DMS53 treated with DMSO at 0.1 percent for 48 hours (cell line): ENCODE results near the gene NOL6.
"Not testable (repeated sequence)": the region's sequence is repeated elsewhere in the genome, so short reads cannot be mapped to it uniquely, and the experiment has no call there.

Experiments used
- DNase-seq: peaks from one replicate; lab custom pipeline; 2025; ENCODE audit not compliant: unreplicated experiment; lab: John Stamatoyannopoulos, UW

The NOL6 gene

DNA sequence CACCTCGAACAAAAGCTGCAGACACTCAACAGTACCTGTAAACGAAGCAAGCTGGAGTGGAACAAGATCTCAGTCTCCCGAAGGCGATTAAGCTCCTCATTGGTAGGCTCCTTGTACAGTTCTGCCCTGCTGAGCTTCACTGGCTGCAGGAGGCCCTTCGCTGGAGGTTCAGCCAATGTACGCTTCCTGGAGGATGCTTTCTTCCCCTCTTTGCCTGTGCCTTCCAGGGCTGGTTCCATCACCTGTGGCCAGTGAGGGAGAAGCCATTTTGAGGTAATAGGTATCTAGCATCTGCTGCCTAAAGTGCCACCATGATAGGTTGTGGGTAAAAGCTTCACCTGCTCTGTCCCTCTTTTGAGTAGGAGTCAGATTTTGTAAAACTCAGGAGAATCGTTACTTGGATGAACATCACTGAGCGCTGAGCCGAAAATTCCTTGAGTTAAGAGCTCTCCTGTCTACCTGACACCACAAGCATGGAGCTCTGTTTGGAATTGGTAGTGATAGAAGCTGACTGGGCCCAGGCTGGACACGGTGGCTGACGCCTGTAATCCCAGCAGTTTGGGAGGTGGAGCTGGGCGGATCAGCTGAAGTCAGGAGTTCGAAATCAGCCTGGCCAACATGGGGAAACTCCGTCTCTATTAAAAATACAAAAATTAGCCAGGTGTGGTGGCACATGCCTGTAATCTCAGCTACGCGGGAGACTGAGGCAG, 1.4 kb downstream of the NOL6 start:
- DNase-seq = no peak

DNA sequence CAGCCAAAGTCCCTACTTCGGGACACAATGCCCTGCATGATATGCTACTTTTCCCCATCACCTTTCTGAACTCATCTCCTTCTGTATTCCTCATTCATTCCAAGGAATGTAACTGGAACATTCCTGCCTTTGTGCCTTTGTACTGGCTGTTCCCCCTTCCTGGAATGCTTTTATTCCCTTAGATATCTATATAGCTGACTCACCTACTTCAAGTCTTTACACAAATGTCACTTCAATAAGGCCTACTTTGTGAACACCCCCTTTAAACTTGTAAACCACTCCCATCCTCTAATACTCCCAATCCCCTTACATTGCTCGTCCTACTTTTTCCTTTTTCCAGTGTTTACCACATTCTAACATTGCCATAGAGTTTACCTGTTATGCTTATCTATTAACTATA, 2.4 kb downstream of the NOL6 start:
- no peak for DNase-seq

GRCh38 chr9:33469891-33470290, 3.8 kb downstream of the NOL6 start:
- no peak for DNase-seq

DNA sequence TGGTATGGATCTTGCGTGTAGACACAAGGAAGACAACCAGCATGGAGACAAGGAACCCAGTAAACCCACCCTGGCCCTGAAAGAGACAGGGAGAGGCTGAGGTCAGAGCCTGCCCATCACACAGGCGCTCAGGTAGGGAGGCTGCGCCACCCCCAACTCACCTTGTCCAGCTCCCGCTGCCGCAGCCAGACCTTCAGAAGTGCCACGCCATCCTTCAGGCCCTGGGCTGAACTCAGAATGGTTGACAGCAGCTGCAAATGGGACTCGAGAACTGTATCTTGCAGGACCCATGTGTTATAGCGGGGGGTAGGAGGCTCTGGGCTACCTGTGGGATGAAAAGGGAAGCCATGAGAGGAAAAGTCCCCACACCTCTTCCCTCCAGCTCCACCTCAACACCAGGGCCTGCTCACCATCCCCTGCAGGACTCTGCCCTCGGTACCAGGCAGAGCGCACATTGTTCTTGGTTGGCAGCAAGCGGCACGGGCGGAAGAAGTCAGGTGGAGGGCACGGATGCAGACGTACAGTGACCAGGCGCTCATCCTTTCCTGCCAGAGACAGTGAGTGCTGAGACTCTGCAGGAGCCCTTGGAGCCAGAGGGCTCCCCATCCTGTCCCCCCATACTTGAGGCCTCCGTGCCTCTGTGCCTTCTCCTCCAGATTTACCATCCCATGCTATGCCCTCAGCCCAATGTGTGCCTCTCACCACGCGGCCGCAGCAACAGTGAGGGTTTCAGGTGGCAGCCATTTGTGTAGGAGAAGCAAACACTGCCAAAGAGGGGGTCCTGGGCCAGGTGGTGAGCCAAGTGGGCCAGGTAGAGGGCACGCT, 4.7 kb downstream of the NOL6 start:
- no peak for DNase-seq

DNA sequence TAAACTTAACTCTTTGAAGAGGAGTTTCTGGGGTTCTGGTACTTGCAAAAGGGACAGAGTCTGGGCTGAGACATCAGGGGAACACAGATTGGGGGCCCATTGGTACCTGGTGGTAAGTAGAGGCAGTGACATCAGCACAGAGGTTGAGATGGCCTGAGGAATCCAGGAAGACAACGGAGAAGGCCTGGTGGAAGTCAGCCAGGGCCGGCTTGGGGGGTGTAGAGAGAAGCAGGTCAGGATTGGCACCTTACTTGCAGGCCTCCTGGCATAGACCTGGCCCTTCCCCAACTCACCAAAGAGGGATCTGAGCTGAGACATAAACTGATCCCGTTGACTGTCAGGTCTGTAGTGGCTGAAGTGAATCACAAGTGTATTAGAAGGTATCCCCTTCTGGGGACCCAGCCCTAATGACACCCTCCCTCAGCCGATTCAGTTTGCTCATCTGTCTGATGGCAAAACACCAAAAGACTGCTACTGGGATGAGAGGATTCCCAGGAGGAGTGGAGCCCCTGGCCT, 5.5 kb downstream of the NOL6 start:
- no peak for DNase-seq

DNA sequence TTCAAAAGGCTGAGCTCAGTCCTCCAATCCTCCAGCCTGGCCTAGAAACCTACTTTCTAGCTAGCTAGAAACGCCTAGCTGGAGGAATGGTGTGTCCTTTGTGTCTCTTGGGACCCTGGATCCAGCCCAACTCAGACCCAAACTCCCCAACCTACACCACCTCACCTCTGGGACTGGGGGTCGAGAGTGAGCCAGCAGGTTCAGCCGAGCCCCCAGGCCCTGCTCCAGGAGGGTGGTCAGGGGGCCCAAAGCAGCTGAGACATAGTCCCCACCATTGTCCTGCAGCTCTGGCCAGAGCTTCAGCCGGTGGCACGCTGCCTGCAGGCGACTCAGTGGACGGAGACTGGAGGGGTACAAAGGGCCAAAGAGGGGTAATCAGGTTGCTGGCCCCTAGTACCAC, 6.2 kb downstream of the NOL6 start:
- no peak for DNase-seq

GRCh38 chr9:33466565-33467495, 6.9 kb downstream of the NOL6 start:
- peak; percentile 44 for DNase-seq

DNA sequence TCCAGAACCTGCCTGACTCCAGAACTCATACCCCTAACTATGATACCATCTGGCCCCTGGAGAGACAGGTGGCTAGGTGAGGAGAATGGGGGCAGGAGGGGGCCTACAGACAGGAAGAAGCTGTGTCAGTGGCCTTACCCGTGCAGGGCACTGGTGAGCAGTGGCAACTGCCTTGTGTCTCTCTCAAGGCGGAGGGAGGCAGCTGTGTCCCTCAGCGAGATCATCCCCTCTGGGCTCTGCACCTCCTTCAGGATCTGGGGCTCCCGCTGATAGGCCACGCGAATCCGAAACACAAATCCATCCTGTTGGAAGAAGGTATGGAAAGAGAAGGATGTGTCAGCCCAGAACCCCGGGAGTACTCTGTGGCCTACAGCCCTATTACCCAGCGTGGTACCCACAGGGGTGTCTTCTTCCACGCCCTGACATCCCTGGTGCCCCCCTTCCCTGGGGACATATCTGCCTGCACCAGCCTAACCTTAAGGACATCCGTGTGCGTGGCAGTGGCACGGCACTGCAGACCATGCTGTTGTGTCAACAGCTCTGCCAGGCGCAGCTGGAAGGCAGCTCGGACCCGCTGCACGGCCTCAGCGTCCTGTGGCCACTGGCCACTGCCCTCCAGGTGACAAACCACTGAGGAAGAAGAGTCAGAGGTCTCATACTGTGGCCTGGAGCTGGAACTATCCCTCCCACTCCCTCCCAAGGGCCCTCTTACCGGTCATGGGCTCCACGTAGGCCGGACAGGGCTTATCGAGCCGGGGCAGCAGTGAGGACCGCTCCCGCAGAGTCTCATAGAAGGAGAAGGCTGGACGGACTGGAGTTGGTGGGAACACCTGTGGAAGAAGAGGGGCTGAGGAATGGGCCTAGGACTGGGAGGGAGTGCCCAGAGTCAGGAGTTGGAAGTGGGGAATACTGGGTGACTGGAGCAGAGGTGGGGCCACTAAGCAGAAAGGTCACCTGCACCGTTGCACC, 7.8 kb downstream of the NOL6 start:
- no peak for DNase-seq

DNA sequence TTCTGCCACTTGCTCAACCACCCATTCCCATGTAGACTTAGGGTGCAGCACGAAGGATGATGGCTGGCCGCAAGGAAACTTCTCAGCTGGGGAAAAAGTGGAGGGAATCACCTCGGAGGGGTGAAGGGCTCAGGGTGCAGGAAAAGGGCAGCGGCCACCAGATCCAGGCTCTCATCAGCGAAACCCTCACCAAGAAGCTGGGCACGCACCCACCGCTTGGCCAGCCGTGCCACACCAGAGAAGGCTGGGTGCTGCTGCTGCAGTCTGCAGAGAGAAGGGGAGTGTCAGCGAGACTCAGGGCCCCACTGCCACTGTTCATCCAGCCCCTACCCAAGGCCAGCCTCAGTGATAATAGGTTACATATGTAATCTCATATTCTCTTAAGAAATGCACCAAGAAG, 8.6 kb downstream of the NOL6 start:
- DNase-seq = no peak

- no peak for DNase-seq
Observed at GRCh38 chr9:33464045-33464636, 9.6 kb downstream of the NOL6 start.

GRCh38 chr9:33463151-33463550, 10.6 kb downstream of the NOL6 start:
- no peak for DNase-seq

- no peak for DNase-seq
Observed at GRCh38 chr9:33461492-33461891, 12.2 kb downstream of the NOL6 start.

DNA sequence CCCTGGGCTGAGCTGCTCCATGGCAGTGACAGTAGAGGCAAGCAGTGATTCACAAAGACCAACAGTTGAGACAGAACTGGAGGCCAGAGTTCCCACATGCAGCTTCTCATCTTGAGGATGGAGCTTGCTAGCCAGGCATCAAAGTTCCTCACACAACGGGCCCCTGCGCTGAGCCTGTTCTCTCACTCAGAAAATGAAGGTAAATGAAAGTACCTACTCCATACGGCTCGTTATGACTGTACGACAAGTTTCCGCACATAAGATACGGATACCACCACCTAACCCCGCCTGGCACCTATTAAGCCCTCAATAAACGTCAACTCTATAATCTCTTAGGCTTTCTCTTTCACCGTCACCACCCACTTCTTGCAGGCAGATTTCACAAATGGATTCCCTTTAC, 12.9 kb downstream of the NOL6 start:
- DNase-seq = no peak

DNA sequence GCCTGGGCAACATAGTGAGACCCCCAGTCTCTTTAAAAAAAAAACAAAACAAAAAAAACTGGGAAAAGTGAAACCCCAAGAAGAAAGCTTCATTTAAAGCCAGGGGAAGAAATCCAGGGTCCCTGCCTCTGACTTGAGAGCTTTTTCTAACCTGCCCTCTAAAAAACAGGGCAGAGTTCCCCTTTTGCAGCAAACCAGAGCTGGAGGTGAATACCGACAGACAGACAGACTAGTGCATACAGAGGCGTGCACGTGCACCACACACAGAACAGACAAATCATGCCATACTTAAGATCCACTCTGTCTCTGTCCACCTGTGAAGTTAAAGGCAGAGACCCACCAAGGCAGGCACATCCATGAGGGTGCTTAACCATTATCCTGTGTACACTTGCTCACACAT, 14.6 kb downstream of the NOL6 start:
- DNase-seq = peak; percentile 19

DNA sequence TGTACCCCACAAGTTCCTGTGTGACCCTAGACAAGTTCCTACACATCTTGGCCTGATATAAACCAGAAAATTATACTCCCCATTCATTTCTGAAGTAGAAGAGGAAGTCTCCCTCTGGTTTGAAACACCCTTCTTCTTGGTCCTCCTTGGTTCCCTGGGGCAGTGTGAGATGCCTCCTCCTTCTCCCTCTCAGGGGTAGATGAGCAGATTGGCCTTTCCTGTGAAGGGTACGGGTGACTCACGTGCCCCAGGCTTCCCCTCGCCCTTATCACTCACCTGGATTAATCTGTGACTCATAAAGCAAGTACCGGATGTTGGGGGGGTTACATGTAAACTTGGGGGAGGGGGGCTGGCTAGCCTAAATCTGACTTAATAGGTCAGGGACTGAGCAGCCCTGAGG, 15.3 kb downstream of the NOL6 start:
- peak; percentile 88 for DNase-seq

- DNase-seq = no peak
Observed at GRCh38 chr9:33455945-33456344, 17.8 kb downstream of the NOL6 start.

DNA sequence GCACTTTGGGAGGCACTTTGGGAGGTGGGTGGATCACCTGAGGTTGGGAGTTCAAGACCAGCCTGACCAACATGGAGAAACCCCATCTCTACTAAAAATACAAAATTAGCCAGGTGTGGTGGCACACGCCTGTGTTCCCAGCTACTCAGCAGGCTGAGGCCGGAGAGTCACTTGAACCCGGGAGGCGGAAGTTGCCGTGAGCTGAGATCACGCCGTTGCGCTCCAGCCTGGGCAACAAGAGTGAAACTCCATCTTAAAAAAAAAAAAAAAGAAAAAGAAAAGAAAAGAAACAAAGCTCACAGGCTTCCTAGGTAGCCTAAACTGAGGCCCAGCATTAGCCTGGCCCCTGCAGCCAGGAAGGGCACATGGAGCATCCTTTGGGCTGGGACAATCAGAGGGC, 18.3 kb downstream of the NOL6 start:
- not testable (repeated sequence) for DNase-seq

GRCh38 chr9:33454661-33455026, 19.1 kb downstream of the NOL6 start:
- not testable (repeated sequence) for DNase-seq

DNA sequence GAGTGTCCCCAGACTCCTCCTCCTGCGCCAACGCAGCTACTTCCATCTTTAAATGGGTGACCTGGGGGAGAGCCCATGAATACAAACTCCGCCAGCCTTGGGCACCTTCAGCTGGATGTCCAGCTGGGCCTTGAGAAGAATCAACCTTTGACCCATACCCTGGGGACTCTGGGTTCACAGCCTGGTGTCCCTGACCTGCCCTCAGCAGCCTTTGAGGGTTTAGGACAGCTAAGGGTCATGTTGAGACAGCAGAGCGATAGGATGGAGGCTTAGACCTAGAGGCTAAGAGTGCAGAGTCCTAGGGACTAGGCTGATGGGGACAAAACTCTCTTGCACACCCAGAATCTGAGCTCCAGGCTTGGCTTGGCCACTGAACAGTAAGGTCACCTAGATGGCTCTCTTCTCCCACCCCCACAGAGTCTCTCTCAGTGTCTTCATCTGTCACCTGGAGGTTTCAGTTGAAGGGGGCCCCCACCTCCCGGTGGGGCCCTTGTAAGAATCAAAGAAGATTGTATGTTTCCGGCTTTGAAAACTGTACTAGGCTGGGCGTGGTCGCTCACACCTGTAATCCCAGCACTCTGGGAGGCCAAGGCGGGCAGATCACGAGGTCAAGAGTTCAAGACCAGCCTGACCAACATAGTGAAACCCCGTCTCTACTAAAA, 19.6 kb downstream of the NOL6 start:
- no peak for DNase-seq
